Ishikawa (cell line): ENCODE data around the gene FOXK1.

Experiments
- CEBPB ChIP-seq: IDR thresholded peaks from 2 replicates; pipeline ENCODE4 v1.6.1; 2012
- CREB1 ChIP-seq: IDR thresholded peaks from 2 replicates; pipeline ENCODE4 v1.6.1; 2012; ENCODE audit warnings: low read depth
- EGR1 ChIP-seq: IDR thresholded peaks from 2 replicates; pipeline ENCODE4 v1.6.1; 2012
- EP300 ChIP-seq: IDR thresholded peaks from 2 replicates; pipeline ENCODE4 v1.6.1; 2012; ENCODE audit warnings: borderline replicate concordance
- FOXM1 ChIP-seq: IDR thresholded peaks from 2 replicates; pipeline ENCODE4 v1.6.1; 2012; ENCODE audit warnings: low read depth, borderline replicate concordance
- MAX ChIP-seq: IDR thresholded peaks from 2 replicates; pipeline ENCODE4 v1.6.1; 2012
- NFIC ChIP-seq: IDR thresholded peaks from 2 replicates; pipeline ENCODE4 v1.6.1; 2012
- RAD21 ChIP-seq: IDR thresholded peaks from 2 replicates; pipeline ENCODE4 v1.6.1; 2012; ENCODE audit warnings: low read depth
- TAF1 ChIP-seq: IDR thresholded peaks from 2 replicates; pipeline ENCODE4 v1.6.1; 2012; ENCODE audit warnings: low read depth, mild to moderate bottlenecking
- TCF12 ChIP-seq: IDR thresholded peaks from 2 replicates; pipeline ENCODE4 v1.6.1; 2012; ENCODE audit warnings: low read depth
- TEAD4 ChIP-seq: IDR thresholded peaks from 2 replicates; pipeline ENCODE4 v1.6.1; 2012
- YY1 ChIP-seq: IDR thresholded peaks from 2 replicates; pipeline ENCODE4 v1.6.1; 2012; ENCODE audit warnings: low read depth
- ZBTB7A ChIP-seq: IDR thresholded peaks from 2 replicates; pipeline ENCODE4 v1.6.1; 2012; ENCODE audit warnings: low read depth
- TF ChIP-seq, protein P1 (sequence below): IDR thresholded peaks from 2 replicates; pipeline ENCODE4 v1.6.1; 2012
- TF ChIP-seq, protein P2 (sequence below): IDR thresholded peaks from 2 replicates; pipeline ENCODE4 v1.6.1; 2012; ENCODE audit warnings: low read depth, mild to moderate bottlenecking

FOXK1 gene

DNA sequence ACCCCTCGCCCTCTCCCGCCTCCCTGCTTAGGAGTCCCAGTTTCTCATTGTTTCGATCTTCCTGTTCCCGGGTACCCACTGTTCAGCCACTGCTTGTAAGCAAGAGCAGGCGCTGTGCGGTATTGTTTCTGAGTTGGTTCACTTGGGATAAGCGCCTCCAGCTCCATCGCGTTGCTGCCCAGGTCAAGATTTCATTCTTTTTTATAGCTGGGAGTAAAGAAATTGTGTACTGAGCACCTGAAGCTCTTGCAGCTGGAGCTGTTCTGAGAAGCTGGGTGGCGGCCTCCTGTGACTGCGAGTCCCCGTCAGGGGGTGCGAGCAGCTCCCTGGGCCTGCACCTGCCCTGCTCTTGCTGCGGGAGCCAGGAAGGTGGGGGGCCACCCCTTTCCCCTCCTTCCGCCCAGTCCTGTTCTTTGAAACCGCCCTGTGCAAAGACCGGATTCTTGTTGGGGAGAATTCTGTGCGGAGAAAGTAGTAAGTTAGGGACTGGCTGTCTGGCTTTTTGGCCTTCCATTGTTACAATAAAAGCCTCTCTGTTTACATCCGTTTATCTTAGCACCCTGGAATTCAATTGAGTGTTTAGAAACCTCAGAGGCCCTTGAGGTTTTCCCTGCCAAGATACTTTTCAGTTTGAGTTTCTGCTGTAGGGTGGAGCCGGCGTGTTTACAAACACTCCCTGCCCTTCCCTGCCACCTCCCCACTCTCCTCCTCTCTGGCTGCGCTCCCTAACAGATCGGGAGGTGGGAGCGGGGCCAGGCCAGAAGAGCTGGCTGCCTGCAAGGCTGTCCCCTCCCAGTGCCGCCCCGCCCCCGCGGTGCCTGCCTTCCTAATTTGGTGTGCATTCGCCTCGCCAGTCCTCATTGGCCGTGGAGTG lies 62.5 kb downstream of the FOXK1 start:
- no peak for TF ChIP-seq ZBTB7A
- peak; percentile 81 for TF ChIP-seq MAX
- no peak for TF ChIP-seq CEBPB
- peak; percentile 76 for TF ChIP-seq NFIC
- TF ChIP-seq, protein P1, sequence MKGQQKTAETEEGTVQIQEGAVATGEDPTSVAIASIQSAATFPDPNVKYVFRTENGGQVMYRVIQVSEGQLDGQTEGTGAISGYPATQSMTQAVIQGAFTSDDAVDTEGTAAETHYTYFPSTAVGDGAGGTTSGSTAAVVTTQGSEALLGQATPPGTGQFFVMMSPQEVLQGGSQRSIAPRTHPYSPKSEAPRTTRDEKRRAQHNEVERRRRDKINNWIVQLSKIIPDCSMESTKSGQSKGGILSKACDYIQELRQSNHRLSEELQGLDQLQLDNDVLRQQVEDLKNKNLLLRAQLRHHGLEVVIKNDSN = no peak; the same call in 1 of the 2 replicates
- TF ChIP-seq RAD21 = 0 out of 2 replicates have a peak, but pooled peaks have one; percentile 4
- TF ChIP-seq YY1 = peak; percentile 27; the same call in 1 of the 2 replicates
- peak; percentile 71 for TF ChIP-seq EP300
- TF ChIP-seq, protein P2, sequence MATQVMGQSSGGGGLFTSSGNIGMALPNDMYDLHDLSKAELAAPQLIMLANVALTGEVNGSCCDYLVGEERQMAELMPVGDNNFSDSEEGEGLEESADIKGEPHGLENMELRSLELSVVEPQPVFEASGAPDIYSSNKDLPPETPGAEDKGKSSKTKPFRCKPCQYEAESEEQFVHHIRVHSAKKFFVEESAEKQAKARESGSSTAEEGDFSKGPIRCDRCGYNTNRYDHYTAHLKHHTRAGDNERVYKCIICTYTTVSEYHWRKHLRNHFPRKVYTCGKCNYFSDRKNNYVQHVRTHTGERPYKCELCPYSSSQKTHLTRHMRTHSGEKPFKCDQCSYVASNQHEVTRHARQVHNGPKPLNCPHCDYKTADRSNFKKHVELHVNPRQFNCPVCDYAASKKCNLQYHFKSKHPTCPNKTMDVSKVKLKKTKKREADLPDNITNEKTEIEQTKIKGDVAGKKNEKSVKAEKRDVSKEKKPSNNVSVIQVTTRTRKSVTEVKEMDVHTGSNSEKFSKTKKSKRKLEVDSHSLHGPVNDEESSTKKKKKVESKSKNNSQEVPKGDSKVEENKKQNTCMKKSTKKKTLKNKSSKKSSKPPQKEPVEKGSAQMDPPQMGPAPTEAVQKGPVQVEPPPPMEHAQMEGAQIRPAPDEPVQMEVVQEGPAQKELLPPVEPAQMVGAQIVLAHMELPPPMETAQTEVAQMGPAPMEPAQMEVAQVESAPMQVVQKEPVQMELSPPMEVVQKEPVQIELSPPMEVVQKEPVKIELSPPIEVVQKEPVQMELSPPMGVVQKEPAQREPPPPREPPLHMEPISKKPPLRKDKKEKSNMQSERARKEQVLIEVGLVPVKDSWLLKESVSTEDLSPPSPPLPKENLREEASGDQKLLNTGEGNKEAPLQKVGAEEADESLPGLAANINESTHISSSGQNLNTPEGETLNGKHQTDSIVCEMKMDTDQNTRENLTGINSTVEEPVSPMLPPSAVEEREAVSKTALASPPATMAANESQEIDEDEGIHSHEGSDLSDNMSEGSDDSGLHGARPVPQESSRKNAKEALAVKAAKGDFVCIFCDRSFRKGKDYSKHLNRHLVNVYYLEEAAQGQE = no peak
- TF ChIP-seq EGR1 = peak; percentile 85
- no peak for TF ChIP-seq TCF12
- TF ChIP-seq CREB1 = no peak
- TF ChIP-seq TAF1 = no peak
- TF ChIP-seq TEAD4 = peak; percentile 56
- peak; percentile 42; the same call in 1 of the 2 replicates for TF ChIP-seq FOXM1

- TF ChIP-seq NFIC (no peak), TAF1 (peak; percentile 54; the same call in 1 of the 2 replicates)
- TF ChIP-seq, protein P2 = no peak
Measured at GRCh38 chr7:4745265-4745919, 63.3 kb downstream of the FOXK1 start.

DNA sequence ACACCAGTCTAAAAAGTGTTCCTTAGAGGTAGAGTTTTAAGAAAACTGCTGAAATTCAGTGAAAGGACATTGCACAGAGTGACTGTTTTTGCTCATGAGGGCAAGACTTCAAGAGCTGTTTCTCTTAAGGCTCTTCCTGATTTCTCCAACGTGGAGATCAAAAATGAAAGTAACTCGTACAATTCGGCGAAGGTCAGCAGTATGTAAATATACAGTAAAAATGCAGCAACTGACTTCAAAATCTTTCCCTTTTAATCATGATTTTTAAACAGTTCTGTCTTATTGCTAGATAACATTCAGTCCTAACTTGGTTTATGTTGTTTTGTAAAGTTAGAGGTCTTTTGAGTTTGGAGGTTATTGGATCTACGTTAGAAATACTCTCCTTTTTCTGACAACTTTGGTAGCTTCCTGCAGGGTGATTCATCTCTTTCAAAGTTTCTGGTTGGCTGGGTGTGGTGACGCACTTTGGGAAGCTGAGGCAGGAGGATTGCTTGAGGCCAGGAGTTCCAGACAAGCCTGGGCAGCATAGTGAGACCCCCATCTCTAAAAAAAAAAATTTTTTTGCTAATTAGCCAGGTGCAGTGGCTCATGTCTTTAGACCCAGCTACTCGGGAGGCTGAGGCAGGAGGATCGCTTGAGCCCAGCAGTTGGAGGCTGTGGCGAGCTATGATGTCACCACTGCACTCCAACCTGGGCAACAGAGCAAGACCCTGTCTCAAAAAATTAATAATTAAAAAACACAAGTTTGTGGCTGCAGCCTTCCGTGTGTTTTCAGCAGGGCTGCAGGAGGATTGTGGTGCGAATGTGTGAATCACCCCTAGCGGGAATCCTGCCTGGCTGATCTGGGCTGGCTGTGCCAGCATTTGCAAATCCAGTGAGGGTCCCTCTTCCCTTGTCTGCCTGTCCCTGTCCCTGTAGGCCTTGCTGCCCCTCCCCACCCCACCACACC lies 64.2 kb downstream of the FOXK1 start:
- TF ChIP-seq MAX = no peak
- TF ChIP-seq EGR1 = no peak
- no peak for TF ChIP-seq NFIC
- no peak for TF ChIP-seq FOXM1
- no peak for TF ChIP-seq CEBPB
- no peak for TF ChIP-seq TCF12
- TF ChIP-seq, protein P2 = no peak
- TF ChIP-seq CREB1 = no peak
- TF ChIP-seq EP300 = no peak
- no peak for TF ChIP-seq YY1
- no peak for TF ChIP-seq RAD21
- TF ChIP-seq TAF1 = no peak
- TF ChIP-seq TEAD4 = no peak
- TF ChIP-seq ZBTB7A = no peak
- TF ChIP-seq, protein P1 = no peak
